ENCODE measurements around the gene NELL2.

The NELL2 gene

GRCh38 chr12:44500423-44500822 is 375.7 kb downstream of the NELL2 start:
- DNase-seq (ENCODE audit: low spot score in 2 of 2) (no peak), ATAC-seq (replicated peaks; ENCODE audit: extremely low read depth, poor library complexity, severe bottlenecking) (no peak)
- no peak overlapping the region for H3K27ac Mint-ChIP-seq (ENCODE audit: low read depth)
- no peaks in the 10 kb centered on the region for H3K27me3 Mint-ChIP-seq
- H3K9me3 Mint-ChIP-seq, result no peaks in the 10 kb centered on the region
- peaks cover 4% of the 10 kb centered on the region for H3K36me3 Mint-ChIP-seq (ENCODE audit: insufficient read depth)
- no peak overlapping the region for H3K4me3 Mint-ChIP-seq
- no peaks in the 10 kb centered on the region for H3K4me1 Mint-ChIP-seq

DNA sequence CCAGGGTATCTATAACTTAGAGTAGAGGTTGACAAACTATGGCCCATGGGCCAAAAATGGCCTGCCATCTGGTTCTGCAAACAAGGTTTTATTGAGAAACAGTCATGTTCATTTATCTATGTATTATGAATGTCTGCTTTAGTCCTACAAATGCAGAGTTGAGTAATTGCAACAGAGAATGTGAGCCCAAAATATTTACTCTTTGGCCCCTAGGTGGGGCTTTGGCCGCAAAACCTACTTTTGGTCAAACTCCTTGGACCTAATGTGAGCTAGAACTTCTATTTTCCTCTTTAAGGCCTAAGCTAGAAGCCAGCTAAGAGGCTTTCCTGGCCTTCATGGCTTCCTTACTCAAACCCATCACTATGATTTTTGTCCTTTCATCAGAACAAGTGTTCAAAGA is 379.1 kb downstream of the NELL2 start:
- Mint-ChIP-seq H3K4me3 (no peak overlapping the region), H3K27ac (ENCODE audit: low read depth) (no peak overlapping the region), H3K4me1 (no peaks in the 10 kb centered on the region), H3K9me3 (no peaks in the 10 kb centered on the region), H3K27me3 (peaks cover 14% of the 10 kb centered on the region), H3K36me3 (ENCODE audit: insufficient read depth) (peaks cover 2% of the 10 kb centered on the region)
- DNase-seq (ENCODE audit: low spot score in 2 of 2) (no peak), ATAC-seq (replicated peaks; ENCODE audit: extremely low read depth, poor library complexity, severe bottlenecking) (no peak)

DNA sequence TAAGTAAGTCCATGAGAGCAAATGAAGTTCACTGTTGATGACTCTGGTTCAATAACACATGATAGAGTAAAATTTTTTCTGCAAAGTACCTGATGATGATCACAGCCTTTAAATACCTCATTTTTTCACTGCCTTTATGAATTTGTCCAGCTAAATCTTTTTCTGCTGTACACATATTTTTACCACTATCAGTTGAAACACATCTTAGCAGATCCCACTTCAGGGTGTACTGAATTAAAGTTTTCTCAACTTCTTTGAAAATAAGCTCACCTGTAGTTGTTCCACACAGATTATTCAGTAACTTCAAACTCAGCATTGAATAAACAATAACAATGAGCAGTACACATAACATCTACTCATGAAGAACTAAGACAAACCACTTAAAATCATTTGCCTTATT is 385.9 kb downstream of the NELL2 start:
- H3K27me3 Mint-ChIP-seq, result peaks cover 35% of the 10 kb centered on the region
- H3K36me3 Mint-ChIP-seq (ENCODE audit: insufficient read depth), result peaks cover 2% of the 10 kb centered on the region
- no peaks in the 10 kb centered on the region for H3K9me3 Mint-ChIP-seq
- no peak for DNase-seq (ENCODE audit: low spot score in 2 of 2)
- no peak overlapping the region for H3K27ac Mint-ChIP-seq (ENCODE audit: low read depth)
- no peaks in the 10 kb centered on the region for H3K4me1 Mint-ChIP-seq
- ATAC-seq (replicated peaks; ENCODE audit: extremely low read depth, poor library complexity, severe bottlenecking), result no peak
- H3K4me3 Mint-ChIP-seq, result no peak overlapping the region

DNA sequence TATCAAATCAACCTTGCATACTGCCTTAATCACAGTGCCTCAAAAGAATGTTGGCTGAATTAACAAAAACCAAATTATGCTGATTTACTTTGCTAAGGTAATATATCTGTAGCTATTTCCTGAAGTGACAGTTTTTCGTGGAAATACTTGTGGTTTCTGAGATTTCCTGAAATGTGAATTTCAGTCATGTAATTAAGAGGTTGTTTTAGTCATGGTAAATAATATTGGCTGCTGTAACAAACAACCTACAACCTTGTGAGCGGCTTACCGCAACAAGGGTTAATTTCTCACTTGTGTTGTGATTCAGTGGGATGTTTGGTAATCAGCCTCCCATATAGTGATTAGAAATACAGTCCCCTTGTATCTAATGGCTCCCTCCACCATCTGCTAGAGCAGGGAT is 387.9 kb downstream of the NELL2 start:
- no peaks in the 10 kb centered on the region for H3K4me1 Mint-ChIP-seq
- no peak overlapping the region for H3K27ac Mint-ChIP-seq (ENCODE audit: low read depth)
- no peaks in the 10 kb centered on the region for H3K36me3 Mint-ChIP-seq (ENCODE audit: insufficient read depth)
- no peak for ATAC-seq (replicated peaks; ENCODE audit: extremely low read depth, poor library complexity, severe bottlenecking)
- peaks cover 7% of the 10 kb centered on the region for H3K9me3 Mint-ChIP-seq
- H3K27me3 Mint-ChIP-seq, result peaks cover 46% of the 10 kb centered on the region
- no peak overlapping the region for H3K4me3 Mint-ChIP-seq
- no peak for DNase-seq (ENCODE audit: low spot score in 2 of 2)

DNA sequence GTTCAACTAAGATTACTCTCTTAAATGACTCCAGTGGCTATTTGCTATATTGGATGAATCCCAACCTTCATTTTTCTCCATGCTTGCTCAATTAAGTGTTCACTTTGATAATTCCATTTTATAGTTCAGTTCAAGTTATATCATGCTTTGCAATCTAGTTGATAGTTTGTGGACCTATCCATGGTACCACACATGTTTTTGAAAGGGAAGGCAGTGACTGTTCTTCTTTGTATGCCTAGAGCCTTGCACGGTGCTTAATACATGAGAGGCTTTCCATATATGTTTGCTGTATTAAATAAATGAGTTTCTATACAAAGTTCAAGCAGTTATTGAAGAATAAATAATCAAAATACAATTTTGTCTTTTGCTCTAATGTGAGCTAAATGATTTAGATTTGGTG is 391.3 kb downstream of the NELL2 start:
- Mint-ChIP-seq H3K36me3 (ENCODE audit: insufficient read depth) (no peaks in the 10 kb centered on the region), H3K4me3 (no peak overlapping the region), H3K4me1 (no peaks in the 10 kb centered on the region), H3K27me3 (peaks cover 27% of the 10 kb centered on the region), H3K9me3 (peaks cover 7% of the 10 kb centered on the region), H3K27ac (ENCODE audit: low read depth) (no peak overlapping the region)
- no peak for DNase-seq (ENCODE audit: low spot score in 2 of 2)
- no peak for ATAC-seq (replicated peaks; ENCODE audit: extremely low read depth, poor library complexity, severe bottlenecking)

GRCh38 chr12:44477331-44477980 is 398.7 kb downstream of the NELL2 start:
- Mint-ChIP-seq H3K9me3 (peaks cover 26% of the 10 kb centered on the region), H3K4me1 (no peaks in the 10 kb centered on the region), H3K27me3 (no peaks in the 10 kb centered on the region), H3K36me3 (ENCODE audit: insufficient read depth) (no peaks in the 10 kb centered on the region), H3K27ac (ENCODE audit: low read depth) (no peak overlapping the region), H3K4me3 (no peak overlapping the region)
- DNase-seq (ENCODE audit: low spot score in 2 of 2), result no peak
- no peak for ATAC-seq (replicated peaks; ENCODE audit: extremely low read depth, poor library complexity, severe bottlenecking)

DNA sequence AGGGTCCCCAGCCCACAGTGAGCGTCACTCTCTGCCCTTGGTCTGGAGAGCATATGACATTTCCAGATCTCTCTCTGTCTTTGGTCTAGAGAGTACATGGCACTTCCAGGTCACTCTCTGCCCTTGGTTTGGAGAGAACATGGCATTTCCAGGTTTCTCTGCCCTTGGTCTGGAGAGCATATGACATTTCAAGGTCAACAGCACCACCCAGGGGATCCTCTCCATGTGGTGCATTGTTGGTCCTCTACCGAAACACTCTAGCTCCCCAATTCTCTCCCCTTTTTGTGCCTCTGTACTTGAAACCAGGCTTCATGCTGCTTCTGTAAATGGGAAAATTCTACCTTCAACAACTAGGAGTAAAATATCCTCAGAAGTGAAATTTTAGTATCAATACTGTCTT is 399.4 kb downstream of the NELL2 start:
- Mint-ChIP-seq H3K9me3 (peaks cover 26% of the 10 kb centered on the region), H3K36me3 (ENCODE audit: insufficient read depth) (no peaks in the 10 kb centered on the region), H3K27me3 (no peaks in the 10 kb centered on the region), H3K4me3 (no peak overlapping the region), H3K4me1 (no peaks in the 10 kb centered on the region), H3K27ac (ENCODE audit: low read depth) (no peak overlapping the region)
- no peak for ATAC-seq (replicated peaks; ENCODE audit: extremely low read depth, poor library complexity, severe bottlenecking)
- no peak for DNase-seq (ENCODE audit: low spot score in 2 of 2)

DNA sequence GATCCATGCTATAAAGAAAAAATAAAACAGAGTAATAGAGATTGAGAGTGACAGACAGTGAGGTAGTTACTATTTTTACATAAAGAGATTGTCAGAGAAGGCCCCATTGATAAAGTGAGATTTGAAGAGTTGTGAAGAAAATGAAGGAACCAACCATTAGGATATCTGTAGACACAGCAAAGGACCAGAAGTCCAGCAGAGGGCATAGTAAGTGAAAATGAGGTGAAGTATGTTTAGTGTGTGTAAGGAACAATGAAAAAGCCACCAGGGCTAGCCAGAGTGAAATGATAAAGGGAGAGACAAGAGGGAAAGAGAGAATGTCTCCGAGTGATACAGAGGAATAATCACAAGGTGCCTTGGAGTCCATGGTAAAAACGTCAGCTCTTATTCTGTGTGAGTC is 411.0 kb downstream of the NELL2 start:
- DNase-seq (ENCODE audit: low spot score in 2 of 2) (no peak), ATAC-seq (replicated peaks; ENCODE audit: extremely low read depth, poor library complexity, severe bottlenecking) (no peak)
- H3K27me3 Mint-ChIP-seq, result no peaks in the 10 kb centered on the region
- no peaks in the 10 kb centered on the region for H3K9me3 Mint-ChIP-seq
- H3K4me3 Mint-ChIP-seq, result no peak overlapping the region
- H3K27ac Mint-ChIP-seq (ENCODE audit: low read depth), result no peak overlapping the region
- no peaks in the 10 kb centered on the region for H3K4me1 Mint-ChIP-seq
- H3K36me3 Mint-ChIP-seq (ENCODE audit: insufficient read depth), result peaks cover 1% of the 10 kb centered on the region

DNA sequence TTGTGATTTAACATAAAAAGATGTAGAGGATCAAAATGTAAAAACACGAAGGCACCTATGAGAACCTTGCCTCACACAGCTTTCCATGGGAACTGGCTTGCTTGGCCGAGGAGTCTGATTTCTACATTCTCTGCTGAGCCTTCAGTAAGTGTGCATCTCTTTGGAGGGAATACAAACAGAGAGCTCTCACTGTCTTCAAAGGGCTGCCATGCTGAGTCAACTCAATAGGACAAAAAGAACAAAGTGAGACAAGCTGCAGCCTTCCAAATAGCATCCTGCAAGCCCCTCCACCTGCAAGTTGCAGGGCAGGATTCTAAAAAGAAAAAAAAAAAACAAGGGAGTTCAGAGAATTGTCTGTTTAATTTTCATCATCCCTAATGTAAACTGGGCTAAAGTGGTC is 411.9 kb downstream of the NELL2 start:
- no peaks in the 10 kb centered on the region for H3K27me3 Mint-ChIP-seq
- H3K9me3 Mint-ChIP-seq, result no peaks in the 10 kb centered on the region
- no peak overlapping the region for H3K4me3 Mint-ChIP-seq
- peaks cover 3% of the 10 kb centered on the region for H3K36me3 Mint-ChIP-seq (ENCODE audit: insufficient read depth)
- DNase-seq (ENCODE audit: low spot score in 2 of 2) (no peak), ATAC-seq (replicated peaks; ENCODE audit: extremely low read depth, poor library complexity, severe bottlenecking) (no peak)
- no peak overlapping the region for H3K27ac Mint-ChIP-seq (ENCODE audit: low read depth)
- no peaks in the 10 kb centered on the region for H3K4me1 Mint-ChIP-seq

- Mint-ChIP-seq H3K36me3 (ENCODE audit: insufficient read depth) (peaks cover 3% of the 10 kb centered on the region), H3K27ac (ENCODE audit: low read depth) (no peak overlapping the region), H3K4me1 (no peaks in the 10 kb centered on the region), H3K27me3 (no peaks in the 10 kb centered on the region), H3K9me3 (no peaks in the 10 kb centered on the region), H3K4me3 (no peak overlapping the region)
- DNase-seq (ENCODE audit: low spot score in 2 of 2) (no peak), ATAC-seq (replicated peaks; ENCODE audit: extremely low read depth, poor library complexity, severe bottlenecking) (no peak)
Measured at GRCh38 chr12:44462729-44463128, 413.4 kb downstream of the NELL2 start.

DNA sequence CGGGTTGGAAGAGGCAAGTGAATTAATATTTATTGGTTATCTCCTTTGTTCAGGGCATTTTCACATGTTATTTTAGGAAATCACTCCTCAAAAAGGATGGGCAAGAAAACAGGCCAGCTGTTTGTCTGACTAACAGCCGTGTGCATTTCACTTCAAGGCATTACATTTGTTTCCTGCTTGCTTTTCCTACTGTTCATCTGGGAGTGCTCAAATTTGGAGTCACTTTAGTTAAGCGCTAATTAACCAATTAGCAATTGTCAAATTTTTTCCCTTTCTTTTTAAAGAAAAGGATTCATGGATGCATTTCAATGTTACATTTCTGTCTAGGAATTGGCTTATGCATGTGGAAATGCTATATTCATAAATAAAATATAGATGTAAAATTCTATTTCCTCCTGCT is 415.9 kb downstream of the NELL2 start:
- Mint-ChIP-seq H3K9me3 (no peaks in the 10 kb centered on the region), H3K27me3 (no peaks in the 10 kb centered on the region), H3K27ac (ENCODE audit: low read depth) (no peak overlapping the region), H3K4me3 (no peak overlapping the region), H3K36me3 (ENCODE audit: insufficient read depth) (peaks cover 3% of the 10 kb centered on the region), H3K4me1 (no peaks in the 10 kb centered on the region)
- DNase-seq (ENCODE audit: low spot score in 2 of 2) (no peak), ATAC-seq (replicated peaks; ENCODE audit: extremely low read depth, poor library complexity, severe bottlenecking) (no peak)

DNA sequence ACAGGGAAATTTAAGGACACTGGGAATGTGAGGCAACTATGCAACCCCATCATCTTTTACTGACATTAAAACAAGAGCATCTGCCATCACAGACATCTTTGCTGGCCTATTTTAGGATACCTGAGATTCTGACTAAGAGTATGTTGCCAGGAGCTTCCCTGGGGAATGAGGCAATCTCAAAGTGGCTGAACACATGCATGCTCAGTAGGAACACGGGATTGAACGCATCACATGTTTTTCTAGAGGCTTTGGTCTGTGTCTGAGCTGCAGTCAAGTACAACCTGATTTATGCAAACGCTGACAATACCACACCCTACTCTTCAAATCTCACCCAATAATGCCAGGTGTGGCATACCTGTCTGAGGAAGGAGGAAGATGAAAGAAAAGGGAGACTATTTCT is 416.5 kb downstream of the NELL2 start:
- Mint-ChIP-seq H3K27me3 (no peaks in the 10 kb centered on the region), H3K4me3 (no peak overlapping the region), H3K4me1 (no peaks in the 10 kb centered on the region), H3K9me3 (no peaks in the 10 kb centered on the region), H3K36me3 (ENCODE audit: insufficient read depth) (peaks cover 3% of the 10 kb centered on the region), H3K27ac (ENCODE audit: low read depth) (no peak overlapping the region)
- DNase-seq (ENCODE audit: low spot score in 2 of 2), result no peak
- ATAC-seq (replicated peaks; ENCODE audit: extremely low read depth, poor library complexity, severe bottlenecking), result no peak
